GM18526 (cell line): ENCODE results near the gene TAF4.

Source experiments
- POLR2A ChIP-seq: IDR thresholded peaks from 3 replicates; pipeline ENCODE4 v1.6.1; 2011; ENCODE audit not compliant: insufficient read length; ENCODE audit errors: extremely low read depth

TAF4 gene

GRCh38 chr20:62011938-62012534, 53.6 kb downstream of the TAF4 start:
- TF ChIP-seq POLR2A = no peak

- no peak for TF ChIP-seq POLR2A
Observed at GRCh38 chr20:62011403-62011790, 54.3 kb downstream of the TAF4 start.

GRCh38 chr20:62010551-62011402, 54.9 kb downstream of the TAF4 start:
- TF ChIP-seq POLR2A = no peak

GRCh38 chr20:62009869-62010445, 55.7 kb downstream of the TAF4 start:
- no peak for TF ChIP-seq POLR2A

- TF ChIP-seq POLR2A = no peak
Observed at GRCh38 chr20:62009322-62009721, 56.4 kb downstream of the TAF4 start.

- TF ChIP-seq POLR2A = no peak
Observed at GRCh38 chr20:62008643-62009183, 57.0 kb downstream of the TAF4 start.

GRCh38 chr20:62007127-62007647, 58.5 kb downstream of the TAF4 start:
- TF ChIP-seq POLR2A = no peak

- TF ChIP-seq POLR2A = no peak
Observed at GRCh38 chr20:62006482-62006881, 59.2 kb downstream of the TAF4 start.

- TF ChIP-seq POLR2A = no peak
Observed at GRCh38 chr20:62004614-62005013, 61.1 kb downstream of the TAF4 start.

GRCh38 chr20:62003567-62004405, 61.9 kb downstream of the TAF4 start:
- TF ChIP-seq POLR2A = no peak

- no peak for TF ChIP-seq POLR2A
Observed at GRCh38 chr20:62002882-62003480, 62.7 kb downstream of the TAF4 start.

- no peak for TF ChIP-seq POLR2A
Observed at GRCh38 chr20:62001178-62001715, 64.4 kb downstream of the TAF4 start.

GRCh38 chr20:61998343-61999121, 67.1 kb downstream of the TAF4 start:
- no peak for TF ChIP-seq POLR2A
